Measurements from ENCODE around the gene XPOT.

GRCh38 chr12:64457923-64458322 is 53.7 kb downstream of the XPOT start:
- TF ChIP-seq CTCF (IDR thresholded peaks at IDR 0.05) (no peak), EZH2 (IDR thresholded peaks at IDR 0.05; ENCODE audit: borderline replicate concordance, insufficient read depth, low read depth, low read length, poor library complexity, severe bottlenecking) (no peak)

All from B cell (primary cell).